MCF 10A (cell line): ENCODE measurements around the gene ITK. TPM values are rescaled to one million over a fixed set of nuclear protein-coding genes. Genes with fewer than 3 reads are reported as not detected.
A peak's percentile ranks its signal among the peaks of the same experiment; 100 is the strongest.
"Not testable (repeated sequence)": the region's sequence is repeated elsewhere in the genome, so short reads cannot be mapped to it uniquely, and the experiment has no call there.

Experiments
- BruUV-seq: library from RNA; stranded (reverse); fragments of 400-500 nt; replicated peaks from 2 replicates; lab custom pipeline; 2021; lab: Mats Ljungman, UMichigan
- CTCF ChIA-PET: fragments of 300-600 bp; sonication (Branson Sonifier 250); formaldehyde crosslinking; extraction: SDS; loops from one replicate; lab custom pipeline; 2021; ENCODE audit warnings: antibody characterized with exemption, inconsistent platforms; lab: Yijun Ruan, JAX
- POLR2A ChIA-PET: fragments of 300-600, 350-650 bp; sonication (Branson Sonifier 250); formaldehyde crosslinking; extraction: SDS; loops from one replicate; lab custom pipeline; 2020; ENCODE audit warnings: antibody characterized with exemption, inconsistent platforms; lab: Yijun Ruan, JAX
- DNase-seq: peaks from one replicate; pipeline ENCODE4 v3.0.0-alpha.2; 2018; ENCODE audit not compliant: unreplicated experiment
- H3K27ac Mint-ChIP-seq: one replicate; pipeline ENCODE4 v1.8.0; 2022; ENCODE audit warnings: mild to moderate bottlenecking, low read depth, mixed read lengths; ENCODE audit not compliant: unreplicated experiment
- H3K27me3 Mint-ChIP-seq: one replicate; pipeline ENCODE4 v1.8.0; 2022; ENCODE audit warnings: mixed read lengths; ENCODE audit not compliant: insufficient read depth, unreplicated experiment
- H3K36me3 Mint-ChIP-seq: one replicate; pipeline ENCODE4 v1.8.0; 2022; ENCODE audit warnings: mild to moderate bottlenecking, moderate library complexity, mixed read lengths; ENCODE audit not compliant: insufficient read depth, unreplicated experiment
- H3K4me1 Mint-ChIP-seq: one replicate; pipeline ENCODE4 v1.8.0; 2022; ENCODE audit warnings: mixed read lengths; ENCODE audit not compliant: insufficient read depth, unreplicated experiment
- H3K4me3 Mint-ChIP-seq: one replicate; pipeline ENCODE4 v1.8.0; 2022; ENCODE audit warnings: mild to moderate bottlenecking, moderate library complexity, mixed read lengths; ENCODE audit not compliant: unreplicated experiment
- H3K9me3 Mint-ChIP-seq: one replicate; pipeline ENCODE4 v1.8.0; 2022; ENCODE audit warnings: mixed read lengths; ENCODE audit not compliant: unreplicated experiment
- CTCF ChIP-seq: fragments of 200-600 bp; IDR thresholded peaks from one replicate; pipeline ENCODE4 v1.8.0; 2022; ENCODE audit warnings: antibody characterized with exemption, mild to moderate bottlenecking; ENCODE audit not compliant: unreplicated experiment
- intact Hi-C: fragments of 100-400 bp; cut with micrococcal nuclease; formaldehyde crosslinking; loops from 2 replicates; pipeline ENCODE4 v1.14.1; 2022
- total RNA-seq: library from RNA; stranded (reverse); gene quantifications from 2 replicates; pipeline ENCODE4 v1.2.3, GENCODE V29; 2022

The ITK gene
- total RNA-seq, 1 experiment from 2014 or later, result not detected

DNA sequence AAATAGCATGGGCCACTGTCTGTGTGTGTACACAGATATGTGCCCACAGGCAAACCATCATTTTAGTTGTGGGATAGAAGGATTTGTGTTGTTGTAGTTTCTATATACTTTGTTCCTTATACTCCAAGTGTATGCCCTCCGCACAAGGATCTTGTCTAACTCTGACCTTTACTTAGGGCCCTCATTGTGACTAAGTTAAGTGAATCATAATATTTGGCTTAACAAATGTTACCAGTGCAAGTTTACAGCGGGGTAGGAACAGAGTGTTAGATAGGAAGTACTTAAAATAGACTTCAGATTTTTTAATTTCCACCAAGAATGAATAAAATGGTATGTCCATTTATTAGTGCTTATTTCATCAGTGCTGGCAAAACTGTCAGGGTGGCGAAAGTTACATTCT, 55.8 kb downstream of the ITK start:
- H3K4me1 Mint-ChIP-seq, result no peaks in the 10 kb centered on the region
- intact Hi-C loops, result no loop called here
- no peak overlapping the region for H3K4me3 Mint-ChIP-seq
- POLR2A ChIA-PET, result no interaction called here
- H3K9me3 Mint-ChIP-seq, result no peaks in the 10 kb centered on the region
- no TSS peak for BruUV-seq
- H3K27ac Mint-ChIP-seq, result no peak overlapping the region
- no peak for TF ChIP-seq CTCF
- H3K36me3 Mint-ChIP-seq, result peaks cover 5% of the 10 kb centered on the region
- CTCF ChIA-PET, result interaction anchor here (2.7 kb wide), 1 partner anchor 17 kb away, joined by 16 read pairs; no protein-coding TSS in a partner anchor
- H3K27me3 Mint-ChIP-seq, result no peaks in the 10 kb centered on the region
- no peak for DNase-seq

DNA sequence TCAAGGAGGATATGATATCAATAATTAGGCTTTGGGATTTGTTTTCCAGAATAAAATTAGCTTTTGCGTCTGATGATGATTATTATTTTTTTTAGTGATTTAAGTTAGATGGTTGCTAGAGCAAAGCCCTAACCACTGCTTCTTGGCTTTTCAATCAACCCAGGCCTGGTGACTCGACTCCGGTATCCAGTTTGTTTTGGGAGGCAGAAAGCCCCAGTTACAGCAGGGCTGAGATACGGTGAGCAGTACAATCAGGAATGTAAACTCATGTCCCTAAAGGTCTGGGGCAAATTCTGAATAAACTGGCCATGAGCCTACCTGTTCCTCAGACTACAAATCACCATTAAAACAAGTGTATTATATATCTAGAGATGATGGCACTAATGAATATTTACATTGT, 60.8 kb downstream of the ITK start:
- H3K27ac Mint-ChIP-seq, result no peak overlapping the region
- intact Hi-C loops, result no loop called here
- no peaks in the 10 kb centered on the region for H3K27me3 Mint-ChIP-seq
- CTCF ChIA-PET, result interaction anchor here (0.7 to 5.4 kb wide), 2 partner anchors 12 to 18 kb away, joined by 3 to 40 read pairs; no protein-coding TSS in a partner anchor
- no peak for DNase-seq
- H3K4me3 Mint-ChIP-seq, result no peak overlapping the region
- peaks cover 5% of the 10 kb centered on the region for H3K36me3 Mint-ChIP-seq
- BruUV-seq, result no TSS peak
- no peaks in the 10 kb centered on the region for H3K4me1 Mint-ChIP-seq
- POLR2A ChIA-PET, result no interaction called here
- no peak for TF ChIP-seq CTCF
- H3K9me3 Mint-ChIP-seq, result no peaks in the 10 kb centered on the region

DNA sequence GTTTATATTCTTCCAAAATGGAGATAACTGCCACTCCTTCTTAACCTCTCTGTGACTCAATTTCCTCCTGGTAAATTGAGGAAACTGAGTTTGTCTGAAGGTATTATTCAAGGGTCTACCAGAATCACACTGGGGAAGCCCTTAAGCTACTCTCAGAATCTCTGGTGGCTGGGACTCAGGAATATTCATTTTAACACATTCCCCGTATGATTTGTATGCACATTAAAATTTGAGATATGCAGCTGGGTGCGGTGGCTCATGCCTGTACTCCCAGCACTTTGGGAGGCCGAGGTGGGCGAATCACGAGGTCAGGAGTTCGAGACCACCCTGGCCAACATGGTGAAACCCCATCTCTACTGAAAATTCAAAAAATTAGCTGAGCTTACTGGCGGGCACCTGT, 64.1 kb downstream of the ITK start:
- POLR2A ChIA-PET, BruUV-seq, H3K36me3 Mint-ChIP-seq, H3K27me3 Mint-ChIP-seq, intact Hi-C loops, H3K4me3 Mint-ChIP-seq, H3K9me3 Mint-ChIP-seq, H3K27ac Mint-ChIP-seq, DNase-seq, H3K4me1 Mint-ChIP-seq: not testable (repeated sequence)
- CTCF ChIA-PET, result interaction anchor here (0.8 to 5.4 kb wide), 5 partner anchors 9 to 524 kb away, joined by 3 to 40 read pairs (median 4); no protein-coding TSS in a partner anchor

DNA sequence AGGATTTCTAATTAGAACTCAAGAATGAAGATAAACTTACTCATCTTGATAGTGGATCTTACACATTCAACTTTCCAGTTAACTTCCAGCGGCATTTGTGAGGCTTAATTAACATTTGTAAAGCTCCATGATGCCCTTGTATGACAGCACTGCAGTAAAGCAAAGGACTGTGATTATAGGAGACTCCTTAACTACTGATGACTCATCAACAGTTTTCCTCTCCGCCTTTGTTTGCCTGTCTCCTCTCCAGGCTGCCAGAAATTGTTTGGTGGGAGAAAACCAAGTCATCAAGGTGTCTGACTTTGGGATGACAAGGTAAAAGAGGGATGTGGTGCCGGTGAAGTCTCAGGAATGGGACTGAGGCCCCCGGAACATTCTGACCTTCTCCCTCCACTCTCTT, 64.8 kb downstream of the ITK start:
- peaks cover 5% of the 10 kb centered on the region for H3K36me3 Mint-ChIP-seq
- ChIA-PET POLR2A (no interaction called here), CTCF (interaction anchor here (0.8 to 5.4 kb wide), 6 partner anchors 8 to 523 kb away, joined by 3 to 40 read pairs (median 4); no protein-coding TSS in a partner anchor)
- no peaks in the 10 kb centered on the region for H3K9me3 Mint-ChIP-seq
- no TSS peak for BruUV-seq
- H3K27me3 Mint-ChIP-seq, result no peaks in the 10 kb centered on the region
- no peak overlapping the region for H3K27ac Mint-ChIP-seq
- H3K4me1 Mint-ChIP-seq, result no peaks in the 10 kb centered on the region
- DNase-seq, result peak; percentile 47
- no peak overlapping the region for H3K4me3 Mint-ChIP-seq
- TF ChIP-seq CTCF, result no peak
- intact Hi-C loops, result no loop called here

- Mint-ChIP-seq H3K36me3 (peaks cover 2% of the 10 kb centered on the region), H3K9me3 (no peaks in the 10 kb centered on the region), H3K4me3 (no peak overlapping the region), H3K27me3 (no peaks in the 10 kb centered on the region), H3K4me1 (no peaks in the 10 kb centered on the region), H3K27ac (no peak overlapping the region)
- CTCF ChIA-PET, result interaction anchor here (1.2 to 5.4 kb wide), 5 partner anchors 8 to 98 kb away, joined by 4 to 40 read pairs (median 7); no protein-coding TSS in a partner anchor
- intact Hi-C loops, result no loop called here
- no TSS peak for BruUV-seq
- POLR2A ChIA-PET, result no interaction called here
- no peak for TF ChIP-seq CTCF
- DNase-seq, result no peak
These were observed 65.2 kb downstream of the ITK start for GRCh38 chr5:157245886-157246285.
